ENCODE data around the gene SLC6A9. TPM values are rescaled to one million over a fixed set of nuclear protein-coding genes. Genes with fewer than 3 reads are reported as not detected.

Gene SLC6A9
- total RNA-seq, 2 experiments from 2014 or later, result 0.17 TPM; not detected in 1

Other genes starting within 250 kb of the SLC6A9 start
- 1 to 10 TPM in 1 of 2 experiments, under 1 TPM in 1; 0.55 to 1.3 TPM for gene ARTN, start 97.7 kb downstream of the SLC6A9 start, total RNA-seq
- 1 to 10 TPM; 6.3 to 7.4 TPM for gene IPO13, start 84.5 kb downstream of the SLC6A9 start, total RNA-seq
- gene DPH2, start 61.5 kb downstream of the SLC6A9 start, total RNA-seq, result 10 to 100 TPM; 10.3 to 12.0 TPM
- gene ATP6V0B, start 56.5 kb downstream of the SLC6A9 start, total RNA-seq, result 10 to 100 TPM; 42.9 to 47.0 TPM
- gene B4GALT2, start 52.3 kb downstream of the SLC6A9 start, total RNA-seq, result under 1 TPM; 0.22 to 0.34 TPM
- gene CCDC24, start 39.9 kb downstream of the SLC6A9 start, total RNA-seq, result 1 to 10 TPM in 1 of 2 experiments, under 1 TPM in 1; 0.98 to 1.4 TPM
- gene KLF17, start 87.4 kb upstream of the SLC6A9 start, total RNA-seq, result not detected
- not detected for gene KLF18, start 110.2 kb upstream of the SLC6A9 start, total RNA-seq
- 10 to 100 TPM; 53.4 to 56.9 TPM for gene DMAP1, start 182.0 kb upstream of the SLC6A9 start, total RNA-seq

All from CD4-positive, alpha-beta T cell (primary cell).